H1 (cell line): ENCODE measurements around the gene DCTD. TPM values are rescaled to one million over a fixed set of nuclear protein-coding genes. Genes with fewer than 3 reads are reported as not detected.

Experiments used
- CTCF ChIA-PET: fragments of 300-600 bp; sonication (Branson Sonifier 250); formaldehyde crosslinking; loops from one replicate; lab custom pipeline; 2021; ENCODE audit not compliant: partially characterized antibody; lab: Charles Lee
- POLR2A ChIA-PET: fragments of 300-600 bp; sonication (Branson Sonifier 250); formaldehyde crosslinking; loops from one replicate; lab custom pipeline; 2021; ENCODE audit warnings: inconsistent platforms; ENCODE audit not compliant: partially characterized antibody; lab: Charles Lee
- DNase-seq, 2 experiments: peaks; one replicate each; pipeline versions ENCODE4 v3.0.0 to v3.0.0-alpha.2; 2010 to 2022; ENCODE audit warnings: low spot score in 2 of 2, low read depth in 1 of 2, mixed read lengths in 1 of 2
- FAIRE-seq: peaks from 2 replicates; lab custom pipeline; 2011; peaks lifted over from hg19 to GRCh38; lab: Jason Lieb, UNC
- H2AFZ ChIP-seq: 2 replicates; pipeline ENCODE4 v1.8.1; 2012; ENCODE audit warnings: low read length, inconsistent platforms
- H2AK5ac ChIP-seq: 2 replicates; pipeline ENCODE4 v1.6.1; 2013; ENCODE audit warnings: low read depth, low read length
- H2BK120ac ChIP-seq: replicated peaks from 2 replicates; pipeline ENCODE3; 2013; ENCODE audit warnings: low read depth, low read length, inconsistent platforms
- H2BK12ac ChIP-seq: 2 replicates; pipeline ENCODE4 v1.6.1; 2013; ENCODE audit warnings: low read depth, low read length
- H2BK15ac ChIP-seq: 2 replicates; pipeline ENCODE4 v1.6.1; 2013; ENCODE audit warnings: low read length
- H2BK20ac ChIP-seq: 2 replicates; pipeline ENCODE4 v1.6.1; 2013; ENCODE audit warnings: low read length
- H2BK5ac ChIP-seq: 2 replicates; pipeline ENCODE4 v1.6.1; 2013; ENCODE audit warnings: low read depth, low read length
- H3K14ac ChIP-seq: 2 replicates; pipeline ENCODE4 v1.6.1; 2013; ENCODE audit warnings: inconsistent platforms; ENCODE audit not compliant: insufficient read length
- H3K18ac ChIP-seq: 2 replicates; pipeline ENCODE4 v1.6.1; 2013; ENCODE audit warnings: low read length; ENCODE audit errors: extremely low read depth
- H3K23ac ChIP-seq: 2 replicates; pipeline ENCODE4 v1.6.1; 2013; ENCODE audit warnings: inconsistent platforms; ENCODE audit not compliant: insufficient read length
- H3K23me2 ChIP-seq: 2 replicates; pipeline ENCODE4 v1.6.1; 2013; ENCODE audit warnings: low read depth, low read length
- H3K27ac ChIP-seq: 2 replicates; pipeline ENCODE4 v1.6.1; 2011; ENCODE audit warnings: low read depth, low read length, inconsistent platforms
- H3K27me3 ChIP-seq, 4 experiments: replicated peaks in 1 of 4; 1 replicate in 1 of 4; 2 replicates in 3 of 4; pipeline versions ENCODE4 v1.6.1 to v1.8.1; 2011 to 2013; ENCODE audit warnings: low read length in 3 of 4, mild to moderate bottlenecking in 3 of 4, inconsistent platforms in 2 of 4, mixed read lengths in 2 of 4, moderate library complexity in 1 of 4; ENCODE audit not compliant: control insufficient read depth in 3 of 4, insufficient read depth in 3 of 4; ENCODE audit errors: extremely low read depth in 1 of 4
- H3K36me3 ChIP-seq, 4 experiments: 2 replicates each; pipeline versions ENCODE4 v1.6.1 to v1.8.1; 2011 to 2013; ENCODE audit warnings: mild to moderate bottlenecking in 4 of 4, low read length in 3 of 4, moderate library complexity in 2 of 4, control low read depth in 1 of 4, inconsistent platforms in 1 of 4; ENCODE audit not compliant: insufficient read depth in 4 of 4, control insufficient read depth in 2 of 4
- H3K4ac ChIP-seq: replicated peaks from 2 replicates; pipeline ENCODE3; 2013; ENCODE audit warnings: low read length, low read depth, mixed read lengths, inconsistent platforms; ENCODE audit not compliant: insufficient read length
- H3K4me1 ChIP-seq, 4 experiments: replicated peaks in 1 of 4; 1 replicate in 1 of 4; 2 replicates in 3 of 4; pipeline versions ENCODE4 v1.6.1 to v1.8.1; 2011 to 2013; ENCODE audit warnings: low read length in 3 of 4, inconsistent platforms in 2 of 4, mixed read lengths in 1 of 4; ENCODE audit not compliant: insufficient read depth in 4 of 4, control insufficient read depth in 3 of 4
- H3K4me2 ChIP-seq, 2 experiments: 2 replicates each; pipeline versions ENCODE4 v1.6.1 to v1.8.1; 2011 to 2013; ENCODE audit warnings: low read depth in 2 of 2, low read length in 2 of 2, control low read depth in 1 of 2, inconsistent platforms in 1 of 2, mild to moderate bottlenecking in 1 of 2; ENCODE audit not compliant: insufficient read depth in 1 of 2
- H3K4me3 ChIP-seq, 4 experiments: fragments of 200-600, 300-600 bp in 1 of 4; sonication (generic), shearing (Covaris generic), sonication (Bioruptor Twin) in 1 of 4; 2 replicates each; pipeline versions ENCODE4 v1.5.1 to v1.8.1; 2011 to 2016; ENCODE audit warnings: low read length in 4 of 4, low read depth in 3 of 4, control low read depth in 2 of 4, inconsistent platforms in 2 of 4, mild to moderate bottlenecking in 2 of 4, mixed read lengths in 1 of 4, moderate library complexity in 1 of 4; ENCODE audit not compliant: insufficient read depth in 2 of 4; ENCODE audit errors: extremely low read depth in 1 of 4
- H3K56ac ChIP-seq: replicated peaks from 2 replicates; pipeline ENCODE3; 2013; ENCODE audit warnings: low read depth, mild to moderate bottlenecking, mixed read lengths, low read length, inconsistent platforms; ENCODE audit not compliant: insufficient read length
- H3K79me1 ChIP-seq: 2 replicates; pipeline ENCODE4 v1.6.1; 2013; ENCODE audit warnings: low read depth, low read length, control low read depth
- H3K79me2 ChIP-seq, 2 experiments: 2 replicates each; pipeline versions ENCODE4 v1.6.1 to v1.8.1; 2012 to 2013; ENCODE audit warnings: low read length in 2 of 2, mild to moderate bottlenecking in 2 of 2, inconsistent platforms in 1 of 2; ENCODE audit not compliant: insufficient read depth in 2 of 2, control insufficient read depth in 1 of 2
- H3K9ac ChIP-seq, 4 experiments: replicated peaks in 1 of 4; 1 replicate in 1 of 4; 2 replicates in 3 of 4; pipeline versions ENCODE4 v1.6.1 to v1.8.1; 2011 to 2013; ENCODE audit warnings: low read depth in 3 of 4, low read length in 3 of 4, control low read depth in 2 of 4, mild to moderate bottlenecking in 2 of 4, moderate library complexity in 2 of 4, inconsistent platforms in 1 of 4; ENCODE audit errors: extremely low read depth in 1 of 4
- H3K9me3 ChIP-seq, 2 experiments: 2 replicates each; pipeline versions ENCODE4 v1.6.1 to v1.8.1; 2012 to 2013; ENCODE audit warnings: mild to moderate bottlenecking in 2 of 2, moderate library complexity in 2 of 2, control low read depth in 1 of 2, inconsistent platforms in 1 of 2, low read depth in 1 of 2, low read length in 1 of 2, mixed read lengths in 1 of 2; ENCODE audit not compliant: insufficient read depth in 2 of 2
- H4K20me1 ChIP-seq, 2 experiments: replicated peaks in 1 of 2; 2 replicates each; pipeline versions ENCODE3 to v1.8.1; 2011 to 2013; ENCODE audit warnings: inconsistent platforms in 2 of 2, low read length in 2 of 2, mild to moderate bottlenecking in 1 of 2; ENCODE audit not compliant: insufficient read depth in 2 of 2, control insufficient read depth in 1 of 2
- H4K5ac ChIP-seq: 2 replicates; pipeline ENCODE4 v1.6.1; 2013; ENCODE audit warnings: low read length, low read depth, mixed read lengths, inconsistent platforms; ENCODE audit not compliant: insufficient read length
- H4K8ac ChIP-seq: 2 replicates; pipeline ENCODE4 v1.8.0; 2013; ENCODE audit warnings: mild to moderate bottlenecking, moderate library complexity, low read length, inconsistent platforms; ENCODE audit not compliant: insufficient read depth; ENCODE audit errors: extremely low read depth
- H4K91ac ChIP-seq: replicated peaks from 2 replicates; pipeline ENCODE3; 2013; ENCODE audit warnings: low read length, mixed read lengths, inconsistent platforms; ENCODE audit not compliant: insufficient read length
- ASH2L ChIP-seq: fragments of 200-600, 300-600 bp; sonication (generic); IDR thresholded peaks from one replicate; pipeline ENCODE4 v1.7.1; 2017; ENCODE audit warnings: low read length
- JUND ChIP-seq: IDR thresholded peaks from 2 replicates; pipeline ENCODE4 v1.6.1; 2011; ENCODE audit warnings: mild to moderate bottlenecking, improper control_type of control experiment, low read length
- KDM4A ChIP-seq: IDR thresholded peaks from one replicate; pipeline ENCODE4 v1.7.1; 2012; ENCODE audit warnings: low read depth, mild to moderate bottlenecking, moderate library complexity, low read length, inconsistent platforms; ENCODE audit not compliant: severe bottlenecking
- MAFK ChIP-seq: IDR thresholded peaks from 2 replicates; pipeline ENCODE4 v1.6.1; 2012; ENCODE audit warnings: low read depth, mild to moderate bottlenecking, improper control_type of control experiment, low read length
- RAD21 ChIP-seq, 2 experiments: IDR thresholded peaks in 1 of 2; conservative IDR thresholded peaks in 1 of 2; 2 replicates each; pipeline ENCODE4 v1.6.1; 2011; ENCODE audit warnings: low read depth in 2 of 2, low read length in 2 of 2, improper control_type of control experiment in 1 of 2, inconsistent platforms in 1 of 2, mild to moderate bottlenecking in 1 of 2, moderate library complexity in 1 of 2
- SIRT6 ChIP-seq: IDR thresholded peaks from one replicate; pipeline ENCODE4 v1.7.1; 2012; ENCODE audit warnings: low read length, inconsistent platforms
- SRF ChIP-seq: IDR thresholded peaks from 2 replicates; pipeline ENCODE4 v1.6.1; 2011; ENCODE audit warnings: mild to moderate bottlenecking, low read depth, low read length, moderate library complexity
- TBP ChIP-seq: IDR thresholded peaks from 2 replicates; pipeline ENCODE4 v1.6.1; 2011; ENCODE audit warnings: low read depth, low read length, improper control_type of control experiment
- WGBS, 2 experiments: shearing (Covaris generic) in 1 of 2; methylation state at CpG; one replicate each; pipeline versions ENCODE4 v1.1.6 to v1.1.7; 2013 to 2015; ENCODE audit warnings: low lambda C conversion rate in 2 of 2, mixed read lengths in 2 of 2, inconsistent platforms in 1 of 2, low coverage in 1 of 2, missing lambda C conversion rate in 1 of 2; ENCODE audit not compliant: insufficient replicate concordance in 2 of 2, insufficient coverage in 1 of 2, insufficient read length in 1 of 2; ENCODE audit errors: extremely low coverage in 1 of 2, missing lambda C conversion rate in 1 of 2; 5-methylcytosine and 5-hydroxymethylcytosine counted together
- polyA plus RNA-seq, 7 experiments: library from polyadenylated mRNA; depleted of rRNA in 3 of 7; stranded (reverse) in 5 of 7; unstranded in 2 of 7; fragments of >200 nt in 5 of 7; fragments of 200-250 nt in 2 of 7; gene quantifications; 1 replicate in 5 of 7; 2 replicates in 1 of 7; 4 replicates in 1 of 7; pipeline versions ENCODE4 v1.2.1 to v1.2.3, GENCODE V29; 2011 to 2013; ENCODE audit warnings: missing spikeins in 2 of 7, mixed read lengths in 2 of 7
- total RNA-seq: library from RNA; stranded (reverse); fragmentation: NEBNext Ultra II Directional; extraction: Animal tissue kit (Norgen Biotek cat#: 25700); gene quantifications from 2 replicates; pipeline ENCODE4 v1.2.1, GENCODE V29; 2021
- TF ChIP-seq, protein P1 (sequence below), 3 experiments: IDR thresholded peaks; 1 replicate in 2 of 3; 2 replicates in 1 of 3; pipeline versions ENCODE4 v1.5.1 to v1.6.1; 2011; ENCODE audit warnings: low read length in 3 of 3, mild to moderate bottlenecking in 3 of 3, inconsistent platforms in 2 of 3, low read depth in 1 of 3, moderate library complexity in 1 of 3; ENCODE audit not compliant: insufficient read depth in 1 of 3; ENCODE audit errors: control extremely low read depth in 1 of 3

The DCTD gene
- total and polyA plus RNA-seq, 2 of the 8 experiments (the other 6 are each of a cell fraction or from before 2014, with no cell fraction given): 60.2 to 69.5 TPM

DNA sequence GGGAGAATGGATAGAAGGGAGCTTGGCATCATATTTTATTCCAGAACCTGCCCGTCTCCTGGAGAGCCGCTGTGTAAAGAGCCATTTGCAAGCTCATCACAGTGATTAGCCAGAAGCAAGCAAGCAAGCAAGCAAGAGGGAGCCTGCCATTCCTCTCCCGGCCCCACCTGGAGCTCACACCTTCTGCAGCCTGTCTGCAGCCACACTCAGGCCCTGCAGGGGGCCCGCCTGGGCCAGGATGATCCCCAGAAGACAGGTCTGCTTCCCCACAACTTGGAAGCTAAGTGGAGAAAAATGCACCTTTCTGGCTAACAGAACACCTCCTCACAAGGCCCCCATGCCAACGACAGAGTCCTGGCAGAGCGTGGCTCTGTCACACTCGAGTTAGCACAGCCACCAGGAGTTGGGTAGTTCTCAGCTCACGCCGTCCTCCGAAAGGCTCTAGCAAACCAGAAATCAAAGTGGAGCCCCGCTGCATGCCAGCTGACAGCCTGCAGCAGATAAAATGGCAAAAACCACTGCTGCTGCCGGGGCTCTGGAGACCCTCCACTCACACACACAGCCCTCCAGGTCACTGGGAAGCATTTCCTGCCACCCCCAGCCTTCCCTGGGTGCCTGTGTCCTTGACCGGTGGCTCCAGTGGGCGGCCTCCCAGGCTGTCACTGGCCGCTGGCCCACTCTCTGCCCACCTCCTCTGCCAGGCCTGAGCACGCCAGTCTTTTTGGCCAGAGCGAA is 54.9 kb downstream of the DCTD start:
- Histone ChIP-seq H3K79me2 (no peaks in the 10 kb centered on the region), H3K79me1 (no peaks in the 10 kb centered on the region), H2BK120ac (no peak overlapping the region), H3K23ac (no peak overlapping the region), H3K36me3 (no peaks in the 10 kb centered on the region), H3K4ac (no peak overlapping the region), H3K14ac (no peak overlapping the region), H2AK5ac (0 out of 2 replicates have a peak overlapping the region, but pooled peaks have one; percentile 39), H4K5ac (no peak overlapping the region), H3K23me2 (no peaks in the 10 kb centered on the region), H2BK12ac (no peak overlapping the region; the same call in 1 of the 2 replicates), H2BK5ac (no peak overlapping the region), H3K9me3 (no peaks in the 10 kb centered on the region), H4K8ac (peak overlapping the region; percentile 75; the same call in 1 of the 2 replicates), H3K4me2 (no peak overlapping the region), H3K4me3 (no peak overlapping the region), H2BK15ac (0 out of 2 replicates have a peak overlapping the region, but pooled peaks have one; percentile 46), H4K91ac (no peak overlapping the region), H3K27ac (no peak overlapping the region), H4K20me1 (no peaks in the 10 kb centered on the region), H3K56ac (no peak overlapping the region), H3K4me1 (peaks cover 0 to 11% (median 6%) of the 10 kb centered on the region in 4 experiments; a peak in 6 of 7 replicates), H3K18ac (no peak overlapping the region; the same call in 1 of the 2 replicates), H3K27me3 (no peaks in the 10 kb centered on the region), H2AFZ (no peak overlapping the region), H2BK20ac (no peak overlapping the region), H3K9ac (no peak overlapping the region)
- CTCF ChIA-PET: interaction anchor here (0.6 to 1.9 kb wide), 12 partner anchors 9 to 521 kb away, joined by 3 to 10 read pairs (median 4); no protein-coding TSS in a partner anchor
- DNase-seq: no peak
- WGBS, 2 experiments: 82% methylated on average over 17 of the region's 17 CpGs; no CpG with 5 or more reads in 1 of the 2 experiments
- no peak for FAIRE-seq
- POLR2A ChIA-PET: interaction anchor here (1.2 kb wide), 1 partner anchor 10 kb away, joined by 3 read pairs; no protein-coding TSS in a partner anchor
- TF ChIP-seq ASH2L (no peak), JUND (no peak), RAD21 (IDR thresholded peaks at IDR 0.05 in 1 of 2, conservative IDR thresholded peaks at IDR 0.05 in 1 of 2; ENCODE audit: low read depth in 2 of 2, low read length in 2 of 2) (peak; percentile 30 to 35; a peak in 2 of 4 replicates), SIRT6 (no peak), TBP (0 out of 2 replicates have a peak, but pooled peaks have one; percentile 24), KDM4A (no peak), MAFK (no peak), SRF (no peak)
- TF ChIP-seq, protein P1, sequence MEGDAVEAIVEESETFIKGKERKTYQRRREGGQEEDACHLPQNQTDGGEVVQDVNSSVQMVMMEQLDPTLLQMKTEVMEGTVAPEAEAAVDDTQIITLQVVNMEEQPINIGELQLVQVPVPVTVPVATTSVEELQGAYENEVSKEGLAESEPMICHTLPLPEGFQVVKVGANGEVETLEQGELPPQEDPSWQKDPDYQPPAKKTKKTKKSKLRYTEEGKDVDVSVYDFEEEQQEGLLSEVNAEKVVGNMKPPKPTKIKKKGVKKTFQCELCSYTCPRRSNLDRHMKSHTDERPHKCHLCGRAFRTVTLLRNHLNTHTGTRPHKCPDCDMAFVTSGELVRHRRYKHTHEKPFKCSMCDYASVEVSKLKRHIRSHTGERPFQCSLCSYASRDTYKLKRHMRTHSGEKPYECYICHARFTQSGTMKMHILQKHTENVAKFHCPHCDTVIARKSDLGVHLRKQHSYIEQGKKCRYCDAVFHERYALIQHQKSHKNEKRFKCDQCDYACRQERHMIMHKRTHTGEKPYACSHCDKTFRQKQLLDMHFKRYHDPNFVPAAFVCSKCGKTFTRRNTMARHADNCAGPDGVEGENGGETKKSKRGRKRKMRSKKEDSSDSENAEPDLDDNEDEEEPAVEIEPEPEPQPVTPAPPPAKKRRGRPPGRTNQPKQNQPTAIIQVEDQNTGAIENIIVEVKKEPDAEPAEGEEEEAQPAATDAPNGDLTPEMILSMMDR (IDR thresholded peaks at IDR 0.05; ENCODE audit: control extremely low read depth in 1 of 3, insufficient read depth in 1 of 3, low read depth in 1 of 3, low read length in 3 of 3): peak in 2 of 3 experiments; percentile 11 to 35; a peak in 3 of 4 replicates
